ENCODE measurements around the gene DSN1. TPM values are rescaled to one million over a fixed set of nuclear protein-coding genes. Genes with fewer than 3 reads are reported as not detected.
A peak's percentile ranks its signal among the peaks of the same experiment; 100 is the strongest.

The DSN1 gene
- total and polyA plus RNA-seq, 10 of the 15 experiments (the other 5 are each of a cell fraction or from before 2014, with no cell fraction given), result 15.3 to 33.1 (median 21.7) TPM

DNA sequence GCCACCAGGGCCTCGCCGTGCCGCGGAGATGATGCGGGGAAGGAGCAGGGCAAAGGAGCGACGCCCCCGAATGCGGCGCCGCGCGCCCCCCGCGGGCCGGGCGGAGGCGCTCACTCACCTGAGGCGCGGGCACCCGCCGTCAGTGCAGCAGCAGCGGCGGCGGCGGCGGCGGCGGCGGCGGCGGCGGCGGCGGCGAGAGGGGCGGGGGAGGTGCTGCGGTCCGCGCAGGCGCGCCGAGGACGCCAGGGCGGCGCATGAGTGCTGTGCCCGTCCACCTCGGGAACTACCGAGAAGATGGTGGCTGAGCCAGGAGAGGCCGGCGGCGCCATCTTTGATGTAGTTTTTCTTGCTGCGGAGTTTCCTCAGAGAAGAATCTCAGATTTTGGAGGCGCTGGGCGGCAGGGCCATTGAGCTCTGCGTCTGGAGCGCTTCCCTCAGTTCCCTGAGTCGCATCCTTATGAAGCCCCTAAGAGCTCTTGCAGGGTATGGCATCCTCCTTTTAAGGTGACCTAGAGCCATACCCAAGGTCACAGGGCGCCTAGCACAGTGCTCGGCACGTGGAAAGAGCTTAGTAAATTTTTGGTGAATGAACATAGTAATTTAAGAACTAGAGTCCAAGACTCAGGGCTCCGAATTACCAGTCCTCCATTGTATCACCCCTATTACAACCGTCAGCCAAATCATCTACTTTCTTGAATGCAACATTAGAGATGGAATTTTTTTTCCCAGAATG is 27.5 kb downstream of the DSN1 start, which contains the start of gene NDRG3 (continued):
- TF ChIP-seq, protein P1, sequence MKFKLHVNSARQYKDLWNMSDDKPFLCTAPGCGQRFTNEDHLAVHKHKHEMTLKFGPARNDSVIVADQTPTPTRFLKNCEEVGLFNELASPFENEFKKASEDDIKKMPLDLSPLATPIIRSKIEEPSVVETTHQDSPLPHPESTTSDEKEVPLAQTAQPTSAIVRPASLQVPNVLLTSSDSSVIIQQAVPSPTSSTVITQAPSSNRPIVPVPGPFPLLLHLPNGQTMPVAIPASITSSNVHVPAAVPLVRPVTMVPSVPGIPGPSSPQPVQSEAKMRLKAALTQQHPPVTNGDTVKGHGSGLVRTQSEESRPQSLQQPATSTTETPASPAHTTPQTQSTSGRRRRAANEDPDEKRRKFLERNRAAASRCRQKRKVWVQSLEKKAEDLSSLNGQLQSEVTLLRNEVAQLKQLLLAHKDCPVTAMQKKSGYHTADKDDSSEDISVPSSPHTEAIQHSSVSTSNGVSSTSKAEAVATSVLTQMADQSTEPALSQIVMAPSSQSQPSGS (IDR thresholded peaks at IDR 0.05; ENCODE audit: low read length), result no peak
- TF ChIP-seq, protein P2, sequence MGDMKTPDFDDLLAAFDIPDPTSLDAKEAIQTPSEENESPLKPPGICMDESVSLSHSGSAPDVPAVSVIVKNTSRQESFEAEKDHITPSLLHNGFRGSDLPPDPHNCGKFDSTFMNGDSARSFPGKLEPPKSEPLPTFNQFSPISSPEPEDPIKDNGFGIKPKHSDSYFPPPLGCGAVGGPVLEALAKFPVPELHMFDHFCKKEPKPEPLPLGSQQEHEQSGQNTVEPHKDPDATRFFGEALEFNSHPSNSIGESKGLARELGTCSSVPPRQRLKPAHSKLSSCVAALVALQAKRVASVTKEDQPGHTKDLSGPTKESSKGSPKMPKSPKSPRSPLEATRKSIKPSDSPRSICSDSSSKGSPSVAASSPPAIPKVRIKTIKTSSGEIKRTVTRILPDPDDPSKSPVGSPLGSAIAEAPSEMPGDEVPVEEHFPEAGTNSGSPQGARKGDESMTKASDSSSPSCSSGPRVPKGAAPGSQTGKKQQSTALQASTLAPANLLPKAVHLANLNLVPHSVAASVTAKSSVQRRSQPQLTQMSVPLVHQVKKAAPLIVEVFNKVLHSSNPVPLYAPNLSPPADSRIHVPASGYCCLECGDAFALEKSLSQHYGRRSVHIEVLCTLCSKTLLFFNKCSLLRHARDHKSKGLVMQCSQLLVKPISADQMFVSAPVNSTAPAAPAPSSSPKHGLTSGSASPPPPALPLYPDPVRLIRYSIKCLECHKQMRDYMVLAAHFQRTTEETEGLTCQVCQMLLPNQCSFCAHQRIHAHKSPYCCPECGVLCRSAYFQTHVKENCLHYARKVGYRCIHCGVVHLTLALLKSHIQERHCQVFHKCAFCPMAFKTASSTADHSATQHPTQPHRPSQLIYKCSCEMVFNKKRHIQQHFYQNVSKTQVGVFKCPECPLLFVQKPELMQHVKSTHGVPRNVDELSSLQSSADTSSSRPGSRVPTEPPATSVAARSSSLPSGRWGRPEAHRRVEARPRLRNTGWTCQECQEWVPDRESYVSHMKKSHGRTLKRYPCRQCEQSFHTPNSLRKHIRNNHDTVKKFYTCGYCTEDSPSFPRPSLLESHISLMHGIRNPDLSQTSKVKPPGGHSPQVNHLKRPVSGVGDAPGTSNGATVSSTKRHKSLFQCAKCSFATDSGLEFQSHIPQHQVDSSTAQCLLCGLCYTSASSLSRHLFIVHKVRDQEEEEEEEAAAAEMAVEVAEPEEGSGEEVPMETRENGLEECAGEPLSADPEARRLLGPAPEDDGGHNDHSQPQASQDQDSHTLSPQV (IDR thresholded peaks at IDR 0.05), result no peak
- TF ChIP-seq NR2C1 (IDR thresholded peaks at IDR 0.05), result peak; percentile 88
- TF ChIP-seq, protein P3, sequence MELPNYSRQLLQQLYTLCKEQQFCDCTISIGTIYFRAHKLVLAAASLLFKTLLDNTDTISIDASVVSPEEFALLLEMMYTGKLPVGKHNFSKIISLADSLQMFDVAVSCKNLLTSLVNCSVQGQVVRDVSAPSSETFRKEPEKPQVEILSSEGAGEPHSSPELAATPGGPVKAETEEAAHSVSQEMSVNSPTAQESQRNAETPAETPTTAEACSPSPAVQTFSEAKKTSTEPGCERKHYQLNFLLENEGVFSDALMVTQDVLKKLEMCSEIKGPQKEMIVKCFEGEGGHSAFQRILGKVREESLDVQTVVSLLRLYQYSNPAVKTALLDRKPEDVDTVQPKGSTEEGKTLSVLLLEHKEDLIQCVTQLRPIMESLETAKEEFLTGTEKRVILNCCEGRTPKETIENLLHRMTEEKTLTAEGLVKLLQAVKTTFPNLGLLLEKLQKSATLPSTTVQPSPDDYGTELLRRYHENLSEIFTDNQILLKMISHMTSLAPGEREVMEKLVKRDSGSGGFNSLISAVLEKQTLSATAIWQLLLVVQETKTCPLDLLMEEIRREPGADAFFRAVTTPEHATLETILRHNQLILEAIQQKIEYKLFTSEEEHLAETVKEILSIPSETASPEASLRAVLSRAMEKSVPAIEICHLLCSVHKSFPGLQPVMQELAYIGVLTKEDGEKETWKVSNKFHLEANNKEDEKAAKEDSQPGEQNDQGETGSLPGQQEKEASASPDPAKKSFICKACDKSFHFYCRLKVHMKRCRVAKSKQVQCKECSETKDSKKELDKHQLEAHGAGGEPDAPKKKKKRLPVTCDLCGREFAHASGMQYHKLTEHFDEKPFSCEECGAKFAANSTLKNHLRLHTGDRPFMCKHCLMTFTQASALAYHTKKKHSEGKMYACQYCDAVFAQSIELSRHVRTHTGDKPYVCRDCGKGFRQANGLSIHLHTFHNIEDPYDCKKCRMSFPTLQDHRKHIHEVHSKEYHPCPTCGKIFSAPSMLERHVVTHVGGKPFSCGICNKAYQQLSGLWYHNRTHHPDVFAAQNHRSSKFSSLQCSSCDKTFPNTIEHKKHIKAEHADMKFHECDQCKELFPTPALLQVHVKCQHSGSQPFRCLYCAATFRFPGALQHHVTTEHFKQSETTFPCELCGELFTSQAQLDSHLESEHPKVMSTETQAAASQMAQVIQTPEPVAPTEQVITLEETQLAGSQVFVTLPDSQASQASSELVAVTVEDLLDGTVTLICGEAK (IDR thresholded peaks at IDR 0.05; ENCODE audit: borderline replicate concordance), result peak; percentile 29; the same call in 1 of the 2 replicates
- peak in 1 of 2 experiments; percentile 80; a peak in 2 of 4 replicates for TF ChIP-seq BHLHE40 (IDR thresholded peaks at IDR 0.05; ENCODE audit: borderline replicate concordance in 1 of 2, low read depth in 2 of 2, low read length in 1 of 2)
- TF ChIP-seq, protein P4, sequence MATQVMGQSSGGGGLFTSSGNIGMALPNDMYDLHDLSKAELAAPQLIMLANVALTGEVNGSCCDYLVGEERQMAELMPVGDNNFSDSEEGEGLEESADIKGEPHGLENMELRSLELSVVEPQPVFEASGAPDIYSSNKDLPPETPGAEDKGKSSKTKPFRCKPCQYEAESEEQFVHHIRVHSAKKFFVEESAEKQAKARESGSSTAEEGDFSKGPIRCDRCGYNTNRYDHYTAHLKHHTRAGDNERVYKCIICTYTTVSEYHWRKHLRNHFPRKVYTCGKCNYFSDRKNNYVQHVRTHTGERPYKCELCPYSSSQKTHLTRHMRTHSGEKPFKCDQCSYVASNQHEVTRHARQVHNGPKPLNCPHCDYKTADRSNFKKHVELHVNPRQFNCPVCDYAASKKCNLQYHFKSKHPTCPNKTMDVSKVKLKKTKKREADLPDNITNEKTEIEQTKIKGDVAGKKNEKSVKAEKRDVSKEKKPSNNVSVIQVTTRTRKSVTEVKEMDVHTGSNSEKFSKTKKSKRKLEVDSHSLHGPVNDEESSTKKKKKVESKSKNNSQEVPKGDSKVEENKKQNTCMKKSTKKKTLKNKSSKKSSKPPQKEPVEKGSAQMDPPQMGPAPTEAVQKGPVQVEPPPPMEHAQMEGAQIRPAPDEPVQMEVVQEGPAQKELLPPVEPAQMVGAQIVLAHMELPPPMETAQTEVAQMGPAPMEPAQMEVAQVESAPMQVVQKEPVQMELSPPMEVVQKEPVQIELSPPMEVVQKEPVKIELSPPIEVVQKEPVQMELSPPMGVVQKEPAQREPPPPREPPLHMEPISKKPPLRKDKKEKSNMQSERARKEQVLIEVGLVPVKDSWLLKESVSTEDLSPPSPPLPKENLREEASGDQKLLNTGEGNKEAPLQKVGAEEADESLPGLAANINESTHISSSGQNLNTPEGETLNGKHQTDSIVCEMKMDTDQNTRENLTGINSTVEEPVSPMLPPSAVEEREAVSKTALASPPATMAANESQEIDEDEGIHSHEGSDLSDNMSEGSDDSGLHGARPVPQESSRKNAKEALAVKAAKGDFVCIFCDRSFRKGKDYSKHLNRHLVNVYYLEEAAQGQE (IDR thresholded peaks at IDR 0.05; ENCODE audit: low read depth, low read length), result no peak
- no peak for TF ChIP-seq FOS (IDR thresholded peaks at IDR 0.05; ENCODE audit: borderline replicate concordance, extremely low read depth, insufficient read length)
- TF ChIP-seq CEBPB (IDR thresholded peaks at IDR 0.05; ENCODE audit: borderline replicate concordance in 1 of 2, low read depth in 2 of 2, low read length in 2 of 2), result no peak
- TF ChIP-seq POLR2AphosphoS2 (IDR thresholded peaks at IDR 0.05; ENCODE audit: low read depth, low read length), result no peak
- no peak for TF ChIP-seq TCF7 (IDR thresholded peaks at IDR 0.05; ENCODE audit: borderline replicate concordance)
- no peak for TF ChIP-seq JUNB (IDR thresholded peaks at IDR 0.05)
- no peak for TF ChIP-seq ZBED1 (IDR thresholded peaks at IDR 0.05; ENCODE audit: borderline replicate concordance)
- peak; percentile 100 for TF ChIP-seq YY1 (IDR thresholded peaks at IDR 0.05; ENCODE audit: low read depth, low read length)
